Epithelial cell of esophagus (primary cell): ENCODE measurements around the gene CHFR.

Source experiments
- DNase-seq: peaks from one replicate; pipeline ENCODE4 v3.0.0; 2010; ENCODE audit warnings: low read depth
- H3K4me3 ChIP-seq: 2 replicates; pipeline ENCODE4 v1.5.1; 2011; ENCODE audit warnings: mild to moderate bottlenecking, low read length, control low read depth
- TF ChIP-seq, protein P1 (sequence below): IDR thresholded peaks from 2 replicates; pipeline ENCODE4 v1.5.1; 2011; ENCODE audit warnings: low read depth, mild to moderate bottlenecking, low read length, control low read depth, inconsistent platforms; ENCODE audit not compliant: insufficient read depth; ENCODE audit errors: missing control alignments

CHFR gene

DNA sequence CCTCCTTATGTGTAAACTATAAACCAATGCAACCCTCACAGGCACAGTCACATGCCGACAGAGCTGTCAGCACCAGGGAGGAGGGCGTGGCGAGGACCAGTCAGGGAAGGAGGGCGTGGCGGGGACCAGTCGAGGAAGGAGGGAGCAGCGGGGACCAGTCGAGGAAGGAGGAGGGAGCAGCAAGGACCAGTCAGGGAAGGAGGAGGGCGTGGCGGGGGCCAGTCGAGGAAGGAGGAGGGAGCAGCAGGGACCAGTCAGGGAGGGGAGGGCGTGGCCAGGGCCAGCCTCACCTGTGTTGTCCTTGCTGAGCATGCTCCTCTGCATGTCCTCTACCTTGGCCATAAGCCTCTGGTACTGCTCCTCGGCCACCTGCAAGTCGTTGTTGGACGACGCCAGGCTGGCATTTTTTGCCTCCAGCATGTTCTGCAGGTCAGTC is 83.0 kb downstream of the CHFR start:
- H3K4me3 ChIP-seq = no peak overlapping the region
- TF ChIP-seq, protein P1, sequence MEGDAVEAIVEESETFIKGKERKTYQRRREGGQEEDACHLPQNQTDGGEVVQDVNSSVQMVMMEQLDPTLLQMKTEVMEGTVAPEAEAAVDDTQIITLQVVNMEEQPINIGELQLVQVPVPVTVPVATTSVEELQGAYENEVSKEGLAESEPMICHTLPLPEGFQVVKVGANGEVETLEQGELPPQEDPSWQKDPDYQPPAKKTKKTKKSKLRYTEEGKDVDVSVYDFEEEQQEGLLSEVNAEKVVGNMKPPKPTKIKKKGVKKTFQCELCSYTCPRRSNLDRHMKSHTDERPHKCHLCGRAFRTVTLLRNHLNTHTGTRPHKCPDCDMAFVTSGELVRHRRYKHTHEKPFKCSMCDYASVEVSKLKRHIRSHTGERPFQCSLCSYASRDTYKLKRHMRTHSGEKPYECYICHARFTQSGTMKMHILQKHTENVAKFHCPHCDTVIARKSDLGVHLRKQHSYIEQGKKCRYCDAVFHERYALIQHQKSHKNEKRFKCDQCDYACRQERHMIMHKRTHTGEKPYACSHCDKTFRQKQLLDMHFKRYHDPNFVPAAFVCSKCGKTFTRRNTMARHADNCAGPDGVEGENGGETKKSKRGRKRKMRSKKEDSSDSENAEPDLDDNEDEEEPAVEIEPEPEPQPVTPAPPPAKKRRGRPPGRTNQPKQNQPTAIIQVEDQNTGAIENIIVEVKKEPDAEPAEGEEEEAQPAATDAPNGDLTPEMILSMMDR = no peak
- peak; percentile 87 for DNase-seq

DNA sequence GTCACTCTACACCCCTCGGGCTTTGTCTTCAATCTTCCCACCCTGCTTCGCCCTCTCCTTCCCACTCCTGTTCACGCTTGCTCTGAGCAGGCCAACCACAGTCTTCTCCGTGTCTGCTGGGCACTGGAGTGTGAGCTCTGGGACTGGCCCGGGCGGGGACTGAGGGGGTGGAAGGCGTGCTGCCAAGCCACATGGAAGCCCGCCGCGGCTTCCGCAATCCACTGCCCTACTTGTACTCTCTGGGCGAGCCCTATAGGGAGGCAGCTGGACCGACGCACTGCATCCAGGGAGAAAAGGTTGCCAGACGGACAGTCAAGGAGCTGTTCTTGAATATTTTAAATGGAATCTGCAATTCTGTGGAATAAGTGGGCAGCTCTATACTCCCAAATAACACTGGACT is 83.5 kb downstream of the CHFR start:
- TF ChIP-seq, protein P1 = no peak
- H3K4me3 ChIP-seq = no peak overlapping the region
- peak; percentile 20 for DNase-seq

DNA sequence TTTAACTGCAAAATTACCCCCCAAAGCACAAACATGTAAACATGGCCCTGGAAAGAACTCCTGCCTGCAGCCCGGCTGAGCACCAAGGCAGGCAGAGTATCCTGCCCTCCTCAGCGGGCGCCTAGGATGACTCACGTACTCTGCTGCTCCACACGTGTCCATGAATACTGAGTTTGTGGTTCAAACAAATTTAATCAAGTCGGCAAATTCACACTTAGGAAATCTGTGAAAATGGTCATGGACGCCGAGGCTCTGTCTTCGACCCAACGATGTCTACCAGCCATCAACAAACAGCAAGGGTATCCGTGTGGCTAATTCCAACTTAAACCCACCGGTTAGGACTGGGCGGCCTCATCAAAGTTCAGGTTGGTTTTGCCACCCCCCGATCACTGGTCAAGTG is 84.3 kb downstream of the CHFR start:
- TF ChIP-seq, protein P1 = no peak
- no peak overlapping the region for H3K4me3 ChIP-seq
- DNase-seq = no peak

DNA sequence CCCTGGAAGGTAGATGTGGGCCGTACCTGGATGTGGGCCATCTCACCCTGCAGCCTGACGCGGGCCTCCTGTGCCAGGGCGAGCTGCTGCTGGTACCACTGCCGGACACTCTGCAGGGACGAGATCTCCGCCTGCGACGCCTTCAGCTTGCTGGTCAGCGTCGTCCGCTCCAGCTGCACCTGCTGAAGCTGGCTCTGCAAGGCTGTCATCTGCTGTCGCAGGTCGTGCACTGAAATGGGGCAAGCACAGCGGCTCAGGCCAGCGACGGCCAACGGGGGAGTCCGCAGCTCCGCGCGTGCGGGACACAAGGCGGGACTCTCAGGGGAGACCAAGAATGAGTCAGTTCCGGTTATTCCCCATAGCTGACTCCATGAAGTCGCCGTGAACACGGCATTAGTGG is 85.7 kb downstream of the CHFR start:
- DNase-seq = no peak
- H3K4me3 ChIP-seq = no peak overlapping the region

DNA sequence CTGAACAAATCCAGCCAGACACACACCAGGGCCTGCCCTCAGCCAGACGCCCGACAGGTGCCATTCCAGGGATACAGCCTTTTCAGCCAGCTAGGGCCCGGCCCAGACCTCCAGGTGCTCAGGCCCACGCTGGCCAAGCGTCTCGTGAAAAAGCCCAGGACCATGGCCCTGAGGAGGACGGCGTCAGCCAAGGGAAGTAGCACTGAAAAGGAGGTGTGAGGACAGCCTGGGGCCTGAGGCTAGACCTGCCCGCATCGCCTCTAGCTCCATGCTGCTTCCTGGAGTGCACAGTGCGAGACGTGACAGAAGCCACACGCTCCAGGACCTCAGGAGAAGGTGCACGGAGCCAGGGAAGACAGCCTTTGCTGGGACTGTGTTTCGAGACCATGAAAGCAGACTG is 88.6 kb downstream of the CHFR start:
- H3K4me3 ChIP-seq = no peak overlapping the region
- TF ChIP-seq, protein P1 = no peak
- DNase-seq = no peak

More for the DNA sequence above, 85.7 kb downstream of the CHFR start:
- TF ChIP-seq, protein P1 = no peak

DNA sequence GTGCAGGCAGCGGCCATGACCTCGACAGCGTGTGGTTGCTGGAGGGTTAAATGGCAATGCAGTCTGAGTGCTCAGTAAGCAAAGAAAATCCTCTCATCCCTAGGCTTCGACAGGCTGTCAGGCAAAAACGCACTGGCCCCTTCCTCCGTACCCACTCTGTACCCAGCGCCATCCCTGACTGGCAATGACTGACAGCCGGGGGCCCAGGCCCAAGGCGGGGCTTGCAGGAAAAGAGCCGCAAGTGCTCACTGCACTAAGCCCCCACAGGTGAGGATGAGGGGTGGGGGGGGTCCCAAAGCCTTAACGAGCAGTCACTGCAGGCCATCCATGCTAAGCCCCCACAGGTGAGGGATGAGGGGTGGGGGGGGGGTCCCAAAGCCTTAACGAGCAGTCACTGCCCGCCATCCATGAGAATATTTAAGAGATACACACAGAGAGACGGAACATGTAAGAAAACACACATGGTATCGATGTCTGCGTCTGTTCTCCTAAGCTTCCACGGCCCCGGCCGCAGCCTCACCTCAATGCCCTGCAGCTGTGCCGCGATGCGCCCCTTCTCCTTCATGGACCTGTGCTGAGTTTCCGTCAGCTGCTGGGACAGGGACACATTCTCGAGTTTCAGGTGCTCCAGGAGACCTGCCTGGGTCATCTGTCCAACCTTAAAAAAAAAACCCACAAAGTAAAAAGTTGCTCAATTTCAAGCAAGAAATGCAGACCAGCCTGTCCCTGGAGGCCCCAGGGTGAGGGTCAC is 89.4 kb downstream of the CHFR start:
- no peak for DNase-seq
- no peak overlapping the region for H3K4me3 ChIP-seq

More for the DNA sequence above, 89.4 kb downstream of the CHFR start:
- TF ChIP-seq, protein P1 = no peak
